Choroid plexus epithelial cell (primary cell): Measurements from ENCODE around the gene ADIPOQ.
"Not testable (repeated sequence)": the region's sequence is repeated elsewhere in the genome, so short reads cannot be mapped to it uniquely, and the experiment has no call there.

Experiments used
- DNase-seq: peaks from one replicate; pipeline ENCODE4 v3.0.0-alpha.2; 2010; ENCODE audit warnings: low read depth
- H3K4me3 ChIP-seq: 2 replicates; pipeline ENCODE4 v1.5.1; 2011; ENCODE audit warnings: low read depth, mild to moderate bottlenecking, control low read depth, low read length, moderate library complexity
- TF ChIP-seq, protein P1 (sequence below): conservative IDR thresholded peaks from 2 replicates; pipeline ENCODE4 v1.5.1; 2011; ENCODE audit warnings: low read depth, mild to moderate bottlenecking, control low read depth, inconsistent platforms, low read length, moderate library complexity

Gene ADIPOQ

DNA sequence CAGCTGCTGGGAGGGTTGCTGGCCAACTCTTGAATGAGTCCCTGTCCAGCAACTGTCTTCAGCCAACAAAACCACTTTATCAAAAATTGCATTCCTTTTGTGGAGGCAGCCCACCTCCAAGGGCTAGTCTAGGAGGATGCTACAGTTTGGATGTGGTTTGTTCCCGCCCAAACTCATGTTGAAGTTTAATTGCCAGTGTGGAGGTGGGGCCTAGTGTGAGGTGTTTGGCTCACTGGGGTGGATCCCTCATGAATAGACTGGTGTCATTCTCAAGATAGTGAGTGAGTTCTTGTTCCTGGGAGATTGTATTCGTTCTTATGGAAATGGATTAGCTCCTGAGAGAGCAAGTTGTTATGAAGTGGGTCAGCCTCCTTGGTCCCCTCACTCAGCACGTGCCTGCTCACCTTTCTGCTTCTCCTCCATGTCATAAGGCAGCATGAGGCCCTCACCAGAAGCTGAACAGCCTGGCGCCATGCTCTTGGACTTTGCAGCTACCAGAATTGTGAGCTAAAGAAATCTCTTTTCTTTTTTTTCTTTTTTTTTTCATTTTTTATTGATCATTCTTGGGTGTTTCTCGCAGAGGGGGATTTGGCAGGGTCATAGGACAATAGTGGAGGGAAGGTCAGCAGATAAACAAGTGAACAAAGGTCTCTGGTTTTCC is 32.0 kb upstream of the ADIPOQ start:
- DNase-seq: no peak
- TF ChIP-seq, protein P1, sequence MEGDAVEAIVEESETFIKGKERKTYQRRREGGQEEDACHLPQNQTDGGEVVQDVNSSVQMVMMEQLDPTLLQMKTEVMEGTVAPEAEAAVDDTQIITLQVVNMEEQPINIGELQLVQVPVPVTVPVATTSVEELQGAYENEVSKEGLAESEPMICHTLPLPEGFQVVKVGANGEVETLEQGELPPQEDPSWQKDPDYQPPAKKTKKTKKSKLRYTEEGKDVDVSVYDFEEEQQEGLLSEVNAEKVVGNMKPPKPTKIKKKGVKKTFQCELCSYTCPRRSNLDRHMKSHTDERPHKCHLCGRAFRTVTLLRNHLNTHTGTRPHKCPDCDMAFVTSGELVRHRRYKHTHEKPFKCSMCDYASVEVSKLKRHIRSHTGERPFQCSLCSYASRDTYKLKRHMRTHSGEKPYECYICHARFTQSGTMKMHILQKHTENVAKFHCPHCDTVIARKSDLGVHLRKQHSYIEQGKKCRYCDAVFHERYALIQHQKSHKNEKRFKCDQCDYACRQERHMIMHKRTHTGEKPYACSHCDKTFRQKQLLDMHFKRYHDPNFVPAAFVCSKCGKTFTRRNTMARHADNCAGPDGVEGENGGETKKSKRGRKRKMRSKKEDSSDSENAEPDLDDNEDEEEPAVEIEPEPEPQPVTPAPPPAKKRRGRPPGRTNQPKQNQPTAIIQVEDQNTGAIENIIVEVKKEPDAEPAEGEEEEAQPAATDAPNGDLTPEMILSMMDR: no peak
- no peak overlapping the region for H3K4me3 ChIP-seq

DNA sequence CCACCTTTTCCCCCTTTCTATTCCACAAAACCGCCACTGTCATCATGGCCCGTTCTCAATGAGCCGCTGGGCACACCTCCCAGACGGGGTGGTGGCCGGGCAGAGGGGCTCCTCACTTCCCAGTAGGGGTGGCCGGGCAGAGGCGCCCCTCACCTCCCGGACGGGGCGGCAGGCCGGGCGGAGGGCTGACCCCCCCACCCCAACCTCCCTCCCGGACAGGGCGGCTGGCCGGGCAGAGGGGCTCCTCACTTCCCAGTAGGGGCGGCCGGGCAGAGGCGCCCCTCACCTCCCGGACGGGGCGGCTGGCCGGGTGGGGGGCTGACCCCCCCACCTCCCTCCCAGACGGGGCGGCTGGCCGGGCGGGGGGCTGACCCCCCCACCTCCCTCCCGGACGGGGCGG is 31.2 kb upstream of the ADIPOQ start:
- H3K4me3 ChIP-seq, DNase-seq: not testable (repeated sequence)

DNA sequence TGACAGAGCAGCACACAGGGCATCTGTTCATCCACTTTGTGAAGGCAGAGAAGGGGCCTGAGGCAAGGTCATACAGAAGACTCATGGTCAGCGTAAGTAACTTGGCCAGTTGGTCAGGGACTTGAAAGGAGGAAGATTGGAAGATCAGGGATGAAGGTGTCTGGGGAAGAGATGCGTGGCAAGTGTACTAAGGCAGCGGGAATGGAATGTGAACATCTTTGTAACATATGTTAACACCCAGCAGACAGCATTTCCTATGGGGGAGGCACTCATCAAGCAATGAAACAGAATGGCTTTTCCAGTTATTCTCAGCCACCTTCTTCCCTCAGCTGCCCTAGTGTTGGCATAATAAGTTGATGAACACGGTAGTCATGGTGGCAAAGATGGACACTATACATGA is 28.4 kb upstream of the ADIPOQ start:
- no peak for DNase-seq
- no peak overlapping the region for H3K4me3 ChIP-seq
- TF ChIP-seq, protein P1: no peak

DNA sequence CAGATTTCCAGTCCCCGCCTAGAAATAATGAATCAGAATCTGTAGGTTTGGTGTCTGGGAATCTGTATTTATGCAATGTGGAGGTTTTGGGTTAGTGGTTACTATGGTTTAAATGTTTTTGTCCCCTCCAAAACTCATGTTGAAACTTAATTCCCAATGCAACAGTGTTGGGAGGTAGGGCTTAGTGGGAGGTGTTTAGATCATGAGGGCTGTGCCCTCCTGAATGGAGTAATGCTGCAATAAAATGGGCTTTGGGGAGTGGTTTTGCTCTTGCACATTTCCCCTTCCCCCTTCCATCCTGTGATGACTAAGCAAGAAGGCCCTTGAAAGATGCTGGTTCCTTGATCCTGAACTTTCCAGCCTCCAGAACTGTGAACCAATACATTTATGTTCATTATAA is 27.1 kb upstream of the ADIPOQ start:
- DNase-seq: peak; percentile 70
- TF ChIP-seq, protein P1: no peak
- H3K4me3 ChIP-seq: no peak overlapping the region

DNA sequence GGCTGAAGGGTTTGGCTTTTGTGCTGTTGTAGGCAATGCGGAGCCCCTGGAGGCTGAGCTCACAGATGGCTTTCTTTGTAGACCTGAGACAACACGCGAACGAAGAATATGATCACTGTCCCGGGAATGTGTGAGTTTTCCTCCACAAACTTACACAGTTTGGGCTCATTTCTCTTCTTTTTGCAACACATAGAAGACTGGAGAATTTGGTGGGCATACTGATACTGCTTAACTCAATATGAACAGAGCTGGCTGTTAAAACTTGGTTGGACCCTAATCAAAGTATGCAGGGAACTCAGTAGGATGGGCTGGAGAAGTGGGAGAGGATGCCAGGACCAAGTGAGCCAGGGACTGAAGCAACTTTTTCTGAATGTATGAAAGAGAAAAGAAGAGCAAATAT is 24.0 kb upstream of the ADIPOQ start:
- TF ChIP-seq, protein P1: no peak
- no peak for DNase-seq
- H3K4me3 ChIP-seq: no peak overlapping the region

DNA sequence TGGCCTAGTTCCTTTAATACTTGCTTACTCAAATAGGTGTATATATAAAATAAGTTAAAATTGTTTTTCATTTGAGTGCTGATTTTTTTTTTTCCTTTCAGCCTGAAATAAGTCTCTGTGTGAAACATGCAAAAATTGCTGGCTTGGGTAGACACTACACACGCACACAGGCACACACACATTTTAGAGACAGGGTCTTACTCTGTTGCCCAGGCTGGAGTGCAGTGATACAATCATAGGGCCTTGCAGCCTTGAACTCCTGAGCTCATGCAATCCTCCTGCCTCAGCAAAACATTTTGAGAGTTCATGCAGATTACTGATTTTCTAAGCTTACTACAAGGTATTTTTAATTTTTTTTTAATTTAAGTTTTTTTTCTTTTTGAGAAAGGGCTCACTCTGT is 23.6 kb upstream of the ADIPOQ start:
- DNase-seq: no peak
- TF ChIP-seq, protein P1: no peak
- no peak overlapping the region for H3K4me3 ChIP-seq

DNA sequence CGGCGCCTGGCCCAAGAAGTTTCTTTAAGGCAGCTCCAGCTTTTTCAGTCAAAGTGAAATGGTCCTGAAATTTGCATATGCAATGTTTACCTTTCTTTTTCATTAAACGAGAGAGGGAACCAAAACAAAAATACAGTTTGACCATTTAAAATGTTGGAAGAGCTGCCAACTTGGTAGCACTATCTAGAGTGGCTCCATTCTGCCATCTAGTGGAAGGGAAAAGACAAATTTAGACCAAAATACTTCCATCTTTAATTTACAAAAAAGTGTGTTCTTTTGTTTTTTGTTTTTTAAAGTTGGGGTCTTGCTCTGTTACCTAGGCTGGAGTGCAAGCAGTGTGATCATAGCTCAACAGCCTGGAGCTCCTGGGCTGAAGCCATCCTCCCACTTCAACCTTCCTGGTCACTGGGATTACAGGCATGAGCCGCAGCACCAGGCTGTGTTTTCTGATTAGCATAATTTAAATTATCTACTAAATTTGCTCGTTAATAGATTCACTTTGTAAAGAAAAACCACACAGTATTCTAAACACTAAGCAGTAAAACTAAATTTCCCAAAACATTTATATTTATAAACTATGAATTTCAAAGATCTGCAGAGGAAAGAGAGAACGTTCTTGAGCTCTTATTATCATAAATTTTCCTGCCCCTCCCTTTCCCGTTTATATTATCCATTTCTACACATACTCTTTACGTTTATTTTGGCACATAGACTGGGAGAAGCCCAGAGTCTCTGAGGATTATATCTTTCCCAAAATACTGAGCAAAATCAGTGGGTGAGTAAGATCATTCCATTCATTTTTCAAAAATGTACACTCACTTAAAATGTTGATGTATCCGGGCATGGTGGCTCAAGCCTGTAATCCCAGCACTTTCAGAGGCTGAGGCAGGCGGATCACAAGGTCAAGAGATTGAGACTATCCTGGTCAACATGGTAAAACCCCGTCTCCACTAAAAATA is 20.8 kb upstream of the ADIPOQ start:
- TF ChIP-seq, protein P1: peak; percentile 72
- DNase-seq: peak; percentile 77
- H3K4me3 ChIP-seq: peak overlapping the region; percentile 48

DNA sequence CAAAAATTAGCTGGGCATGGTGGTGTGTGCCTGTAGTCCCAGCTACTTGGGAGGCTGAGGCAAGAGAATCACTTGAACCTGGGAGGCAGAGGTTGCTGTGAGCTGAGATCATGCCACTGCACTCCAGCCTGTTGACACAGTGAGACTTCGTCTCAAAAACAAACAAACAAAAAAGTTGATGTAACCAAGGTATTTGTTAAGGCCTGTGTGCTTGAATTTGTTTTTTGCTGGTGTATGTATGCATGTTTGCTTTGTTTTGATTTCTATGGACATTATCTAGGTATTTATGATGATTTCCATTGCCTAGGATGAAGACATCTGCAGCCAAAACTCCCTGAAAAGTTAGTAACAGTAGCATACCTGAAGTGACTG is 20.1 kb upstream of the ADIPOQ start:
- DNase-seq, H3K4me3 ChIP-seq: not testable (repeated sequence)
